Measurements from ENCODE around the gene APOBEC3F. TPM values are rescaled to one million over a fixed set of nuclear protein-coding genes. Genes with fewer than 3 reads are reported as not detected.
"Not testable (repeated sequence)": the region's sequence is repeated elsewhere in the genome, so short reads cannot be mapped to it uniquely, and the experiment has no call there.

Gene APOBEC3F
- total and polyA plus RNA-seq, 2 of the 13 experiments (the other 11 are each of a cell fraction or from before 2014, with no cell fraction given): 2.9 to 3.7 TPM

GRCh38 chr22:39061290-39061689 lies 20.6 kb downstream of the APOBEC3F start:
- H3K27ac ChIP-seq (ENCODE audit: extremely low read length, insufficient read depth, low read length); H3K9ac ChIP-seq (ENCODE audit: insufficient read depth, low read depth, low read length); ATAC-seq; H3K4me1 ChIP-seq (ENCODE audit: insufficient read depth, low read length); H3K4me3 ChIP-seq (replicated peaks in 1 of 3; ENCODE audit: insufficient read depth in 1 of 3, low read depth in 2 of 3, low read length in 3 of 3); H3K36me3 ChIP-seq (replicated peaks in 1 of 2; ENCODE audit: control insufficient read depth in 1 of 2, insufficient read depth in 2 of 2, low read length in 2 of 2); in situ Hi-C loops (cut with HindIII; ENCODE audit: extremely low pct_ligation_motif_present, low pct_unique_long_range_greater_than_20kb); intact Hi-C loops (cut with micrococcal nuclease; ENCODE audit: unreplicated experiment); H3K79me2 ChIP-seq (ENCODE audit: insufficient read depth, low read length); H3K9me3 ChIP-seq (ENCODE audit: low read length); FAIRE-seq; BruUV-seq (replicated peaks); H3K4me2 ChIP-seq (ENCODE audit: low read depth, low read length); DNase-seq (ENCODE audit: low spot score); CTCF ChIA-PET (ENCODE audit: low intra/inter-chr PET ratio, low total read pairs); H4K20me1 ChIP-seq (ENCODE audit: insufficient read depth, low read length); POLR2A ChIA-PET; H2AFZ ChIP-seq (ENCODE audit: low read length): not testable (repeated sequence)
- H3K27me3 ChIP-seq (ENCODE audit: control insufficient read depth in 1 of 2, insufficient read depth in 2 of 2, low read length in 2 of 2): peaks cover 0 to 15% of the 10 kb centered on the region in 2 experiments; a peak in 3 of 5 replicates
- 22% methylated on average over 6 of the region's 6 CpGs for WGBS (ENCODE audit: low lambda C conversion rate)

DNA sequence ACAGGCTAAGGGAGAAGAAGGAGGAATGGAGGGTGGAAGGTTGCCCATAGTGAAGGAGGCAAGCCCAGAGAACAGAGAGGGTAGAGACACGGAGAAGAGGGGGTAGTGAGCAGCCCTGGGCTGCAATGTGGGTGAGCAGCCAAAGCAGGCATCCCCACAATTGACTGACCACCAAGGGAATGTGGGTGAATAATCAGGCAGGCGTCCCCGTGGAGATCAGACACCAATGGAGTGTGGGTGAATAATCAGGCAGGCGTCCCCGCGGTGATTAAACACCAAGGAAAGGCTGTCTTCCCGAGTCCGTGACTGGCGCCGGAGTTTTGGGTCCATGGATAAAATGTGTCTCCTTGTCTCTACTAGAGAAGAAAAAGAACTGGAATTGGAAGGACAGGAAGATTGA lies 21.3 kb downstream of the APOBEC3F start:
- intact Hi-C loops (cut with micrococcal nuclease; ENCODE audit: unreplicated experiment); BruUV-seq (replicated peaks); H3K79me2 ChIP-seq (ENCODE audit: insufficient read depth, low read length); H3K36me3 ChIP-seq (replicated peaks in 1 of 2; ENCODE audit: control insufficient read depth in 1 of 2, insufficient read depth in 2 of 2, low read length in 2 of 2); FAIRE-seq; H3K4me2 ChIP-seq (ENCODE audit: low read depth, low read length); ATAC-seq; H3K27ac ChIP-seq (ENCODE audit: extremely low read length, insufficient read depth, low read length); DNase-seq (ENCODE audit: low spot score); CTCF ChIA-PET (ENCODE audit: low intra/inter-chr PET ratio, low total read pairs); H3K9ac ChIP-seq (ENCODE audit: insufficient read depth, low read depth, low read length); H2AFZ ChIP-seq (ENCODE audit: low read length); in situ Hi-C loops (cut with HindIII; ENCODE audit: extremely low pct_ligation_motif_present, low pct_unique_long_range_greater_than_20kb); H3K4me3 ChIP-seq (replicated peaks in 1 of 3; ENCODE audit: insufficient read depth in 1 of 3, low read depth in 2 of 3, low read length in 3 of 3); POLR2A ChIA-PET; H3K9me3 ChIP-seq (ENCODE audit: low read length); H4K20me1 ChIP-seq (ENCODE audit: insufficient read depth, low read length); H3K4me1 ChIP-seq (ENCODE audit: insufficient read depth, low read length): not testable (repeated sequence)
- peaks cover 0 to 17% of the 10 kb centered on the region in 2 experiments; a peak in 4 of 5 replicates for H3K27me3 ChIP-seq (ENCODE audit: control insufficient read depth in 1 of 2, insufficient read depth in 2 of 2, low read length in 2 of 2)
- 52% methylated on average over 10 of the region's 10 CpGs for WGBS (ENCODE audit: low lambda C conversion rate)

GRCh38 chr22:39063904-39064303 lies 23.2 kb downstream of the APOBEC3F start:
- DNase-seq (ENCODE audit: low spot score); H3K4me1 ChIP-seq (ENCODE audit: insufficient read depth, low read length); H3K4me2 ChIP-seq (ENCODE audit: low read depth, low read length); H4K20me1 ChIP-seq (ENCODE audit: insufficient read depth, low read length); BruUV-seq (replicated peaks); H2AFZ ChIP-seq (ENCODE audit: low read length); H3K27ac ChIP-seq (ENCODE audit: extremely low read length, insufficient read depth, low read length); in situ Hi-C loops (cut with HindIII; ENCODE audit: extremely low pct_ligation_motif_present, low pct_unique_long_range_greater_than_20kb); intact Hi-C loops (cut with micrococcal nuclease; ENCODE audit: unreplicated experiment); FAIRE-seq; CTCF ChIA-PET (ENCODE audit: low intra/inter-chr PET ratio, low total read pairs); POLR2A ChIA-PET; H3K79me2 ChIP-seq (ENCODE audit: insufficient read depth, low read length); H3K4me3 ChIP-seq (replicated peaks in 1 of 3; ENCODE audit: insufficient read depth in 1 of 3, low read depth in 2 of 3, low read length in 3 of 3); H3K36me3 ChIP-seq (replicated peaks in 1 of 2; ENCODE audit: control insufficient read depth in 1 of 2, insufficient read depth in 2 of 2, low read length in 2 of 2); H3K9ac ChIP-seq (ENCODE audit: insufficient read depth, low read depth, low read length); H3K9me3 ChIP-seq (ENCODE audit: low read length); ATAC-seq: not testable (repeated sequence)
- WGBS (ENCODE audit: low lambda C conversion rate): 57% methylated on average over 8 of the region's 8 CpGs
- peaks cover 0 to 25% of the 10 kb centered on the region in 2 experiments; a peak in 4 of 5 replicates for H3K27me3 ChIP-seq (ENCODE audit: control insufficient read depth in 1 of 2, insufficient read depth in 2 of 2, low read length in 2 of 2)

DNA sequence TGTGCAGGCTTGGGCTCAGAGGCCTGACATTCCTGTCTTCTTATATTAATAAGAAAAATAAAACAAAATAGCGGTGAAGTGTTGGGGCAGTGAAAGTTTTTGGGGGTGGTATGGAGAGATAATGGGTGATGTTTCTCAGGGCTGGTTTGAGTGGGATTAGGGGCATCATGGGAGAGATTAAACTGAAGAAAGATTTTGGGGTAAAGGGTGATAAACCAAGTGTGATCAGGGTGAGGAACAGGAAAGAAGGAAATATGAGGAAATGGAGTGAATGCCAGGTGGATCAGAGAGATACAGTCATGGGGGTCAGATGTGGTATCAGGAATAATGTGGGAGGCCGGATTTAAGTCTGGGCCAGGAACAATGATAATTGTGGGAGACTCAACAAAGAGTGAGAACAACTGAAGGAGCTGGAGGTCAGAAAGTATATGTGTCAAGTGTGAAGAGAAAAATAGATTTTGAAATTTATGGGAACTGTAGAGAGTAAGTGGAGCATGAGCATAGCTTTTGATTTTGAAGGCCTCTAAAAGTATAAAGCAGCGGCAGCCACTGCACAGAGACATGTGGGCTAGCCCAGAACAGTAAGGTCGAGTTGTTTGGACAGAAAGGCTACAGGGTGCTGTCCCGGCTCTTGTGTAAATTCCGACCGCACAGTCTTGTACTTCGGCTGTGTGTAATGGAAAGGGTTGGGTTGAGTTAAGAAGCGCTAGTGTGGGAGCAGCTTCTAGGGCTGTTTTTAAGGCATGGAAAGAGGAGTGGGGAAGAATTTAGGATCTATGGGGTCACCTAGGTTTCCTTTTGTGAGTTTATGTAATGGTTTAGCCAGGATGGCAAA lies 26.0 kb downstream of the APOBEC3F start:
- CTCF ChIA-PET (ENCODE audit: low intra/inter-chr PET ratio, low total read pairs); H3K4me3 ChIP-seq (replicated peaks in 1 of 3; ENCODE audit: insufficient read depth in 1 of 3, low read depth in 2 of 3, low read length in 3 of 3); POLR2A ChIA-PET; BruUV-seq (replicated peaks); H3K36me3 ChIP-seq (replicated peaks in 1 of 2; ENCODE audit: control insufficient read depth in 1 of 2, insufficient read depth in 2 of 2, low read length in 2 of 2); H3K9me3 ChIP-seq (ENCODE audit: low read length); FAIRE-seq; H3K79me2 ChIP-seq (ENCODE audit: insufficient read depth, low read length); ATAC-seq; intact Hi-C loops (cut with micrococcal nuclease; ENCODE audit: unreplicated experiment); H3K27ac ChIP-seq (ENCODE audit: extremely low read length, insufficient read depth, low read length); DNase-seq (ENCODE audit: low spot score); in situ Hi-C loops (cut with HindIII; ENCODE audit: extremely low pct_ligation_motif_present, low pct_unique_long_range_greater_than_20kb); H4K20me1 ChIP-seq (ENCODE audit: insufficient read depth, low read length); H3K9ac ChIP-seq (ENCODE audit: insufficient read depth, low read depth, low read length); H3K4me2 ChIP-seq (ENCODE audit: low read depth, low read length); H2AFZ ChIP-seq (ENCODE audit: low read length): not testable (repeated sequence)
- H3K4me1 ChIP-seq (ENCODE audit: insufficient read depth, low read length): peaks cover 10% of the 10 kb centered on the region
- peaks cover 0 to 14% of the 10 kb centered on the region in 2 experiments; a peak in 3 of 5 replicates for H3K27me3 ChIP-seq (ENCODE audit: control insufficient read depth in 1 of 2, insufficient read depth in 2 of 2, low read length in 2 of 2)
- WGBS (ENCODE audit: low lambda C conversion rate): 63% methylated on average over 9 of the region's 9 CpGs
